ENCODE data around the gene EGFL6. TPM values are rescaled to one million over a fixed set of nuclear protein-coding genes. Genes with fewer than 3 reads are reported as not detected.
A peak's percentile ranks its signal among the peaks of the same experiment; 100 is the strongest.

Gene EGFL6
- total and polyA plus RNA-seq, 2 of the 4 experiments (the other 2 are of a cell fraction) = not detected

DNA sequence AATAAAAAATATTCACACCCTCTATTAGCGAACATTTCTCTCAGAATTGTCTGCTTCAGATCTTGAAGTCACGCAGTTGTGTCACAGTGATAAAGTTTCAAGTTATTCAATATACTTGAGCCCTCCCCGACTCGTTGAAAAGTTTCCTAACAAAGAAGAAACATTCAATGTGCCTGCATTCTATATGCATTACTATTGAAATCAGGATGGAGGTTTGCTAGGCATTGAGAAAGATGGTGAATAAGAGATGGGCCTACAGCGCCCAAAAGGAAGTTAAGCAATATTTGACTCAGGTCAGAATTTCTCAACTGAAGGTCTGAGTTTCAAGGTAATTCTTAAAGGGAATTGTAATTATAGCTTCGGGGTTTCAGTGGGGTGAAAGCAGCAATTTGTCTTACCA is 89.7 kb downstream of the EGFL6 start:
- Histone ChIP-seq H3K27ac (ENCODE audit: insufficient read depth, low read length) (no peak overlapping the region), H2BK20ac (ENCODE audit: low read depth, low read length) (no peak overlapping the region), H3K79me1 (ENCODE audit: low read depth in 1 of 2, low read length in 2 of 2) (no peaks in the 10 kb centered on the region; a peak in 1 of 4 replicates), H2BK120ac (ENCODE audit: low read depth, low read length) (no peak overlapping the region), H3K9ac (ENCODE audit: low read depth, low read length) (no peak overlapping the region; the same call in 1 of the 2 replicates), H3K4me2 (ENCODE audit: low read depth, low read length) (peak overlapping the region; percentile 28; the same call in 1 of the 2 replicates), H2BK5ac (ENCODE audit: low read depth, low read length, poor library complexity, severe bottlenecking) (peak overlapping the region; percentile 80), H3K9me3 (ENCODE audit: control insufficient read depth, insufficient read depth, low read length) (no peaks in the 10 kb centered on the region), H3K9me1 (ENCODE audit: insufficient read depth, low read length) (peaks cover 2% of the 10 kb centered on the region; the same call in 1 of the 2 replicates), H3K27me3 (ENCODE audit: control insufficient read depth, insufficient read depth, low read length) (peaks cover 6% of the 10 kb centered on the region), H4K91ac (ENCODE audit: insufficient read depth, low read depth, low read length) (no peak overlapping the region), H4K5ac (ENCODE audit: low read depth, low read length) (no peak overlapping the region), H3K18ac (ENCODE audit: low read depth, low read length) (no peak overlapping the region), H4K20me1 (ENCODE audit: insufficient read depth, low read length) (no peaks in the 10 kb centered on the region), H4K8ac (ENCODE audit: low read depth in 2 of 2, low read length in 2 of 2) (0 out of 4 replicates have a peak overlapping the region, but pooled peaks of 1 of the 2 experiments have one; percentile 35), H3K36me3 (ENCODE audit: control insufficient read depth, insufficient read depth, low read length) (no peaks in the 10 kb centered on the region), H3K4ac (ENCODE audit: low read depth, low read length) (no peak overlapping the region), H2BK15ac (ENCODE audit: low read depth, low read length) (no peak overlapping the region), H2AFZ (replicated peaks; ENCODE audit: low read length, poor library complexity) (no peak overlapping the region), H3K56ac (ENCODE audit: extremely low read depth, insufficient read depth, low read length) (no peak overlapping the region), H2AK5ac (ENCODE audit: low read depth, low read length) (no peak overlapping the region), H2AK9ac (replicated peaks; ENCODE audit: low read depth, low read length, poor library complexity) (no peak overlapping the region), H3K4me3 (ENCODE audit: insufficient read depth, low read depth, low read length) (no peak overlapping the region), H3K14ac (replicated peaks; ENCODE audit: low read depth, low read length) (no peak overlapping the region), H3K23ac (ENCODE audit: low read depth, low read length) (no peak overlapping the region), H3K4me1 (ENCODE audit: control insufficient read depth, insufficient read depth, low read length) (peaks cover 5% of the 10 kb centered on the region; the same call in 1 of the 2 replicates)
- ChIA-PET CTCF (no interaction called here), POLR2A (ENCODE audit: unreplicated experiment) (no interaction called here)
- TF ChIP-seq CEBPB (IDR thresholded peaks at IDR 0.05; ENCODE audit: low read depth, low read length) (peak; percentile 96), FOS (IDR thresholded peaks at IDR 0.05; ENCODE audit: low read depth, low read length) (no peak), MAFK (IDR thresholded peaks at IDR 0.05; ENCODE audit: low read depth, low read length) (no peak), RAD21 (IDR thresholded peaks at IDR 0.05; ENCODE audit: low read length) (no peak), MAZ (IDR thresholded peaks at IDR 0.05; ENCODE audit: borderline replicate concordance, low read depth, low read length) (no peak), POLR2A (IDR thresholded peaks at IDR 0.05; ENCODE audit: low read depth, low read length) (no peak)
- ATAC-seq (ENCODE audit: low read depth) = peak; percentile 60
- in situ Hi-C loops (cut with MboI; ENCODE audit: low sequenced_read_pairs) (loop anchor here (5.0 to 10.0 kb wide), 2 partner anchors 88 to 704 kb away; no protein-coding TSS in a partner anchor), intact Hi-C loops (cut with micrococcal nuclease) (loop anchor here (2.0 kb wide), 1 partner anchor 30 kb away; the partner anchor contains the start of gene RAB9A), dilution Hi-C loops (cut with HindIII; ENCODE audit: low sequenced_read_pairs, unreplicated experiment) (no loop called here)
- 0% methylated on average over 1 of the region's 6 CpGs; no CpG with 5 or more reads in 1 of the 2 experiments for WGBS, 2 experiments (ENCODE audit: extremely low coverage in 2 of 2, insufficient read length in 1 of 2)
- no TSS peak for BruUV-seq (replicated peaks)
- peak; percentile 76 for DNase-seq

All from IMR-90 (cell line).